Measurements from ENCODE around the gene PRRX1.

The PRRX1 gene

GRCh38 chr1:170664093-170664827 lies at the start of gene PRRX1:
TSS of gene PRRX1 (plus strand) at chr1:170664131. CDS start at chr1:170664219, 88 bp downstream.
- FAIRE-seq (no peak), DNase-seq (ENCODE audit: extremely low spot score, insufficient read length, low read depth) (no peak)

DNA sequence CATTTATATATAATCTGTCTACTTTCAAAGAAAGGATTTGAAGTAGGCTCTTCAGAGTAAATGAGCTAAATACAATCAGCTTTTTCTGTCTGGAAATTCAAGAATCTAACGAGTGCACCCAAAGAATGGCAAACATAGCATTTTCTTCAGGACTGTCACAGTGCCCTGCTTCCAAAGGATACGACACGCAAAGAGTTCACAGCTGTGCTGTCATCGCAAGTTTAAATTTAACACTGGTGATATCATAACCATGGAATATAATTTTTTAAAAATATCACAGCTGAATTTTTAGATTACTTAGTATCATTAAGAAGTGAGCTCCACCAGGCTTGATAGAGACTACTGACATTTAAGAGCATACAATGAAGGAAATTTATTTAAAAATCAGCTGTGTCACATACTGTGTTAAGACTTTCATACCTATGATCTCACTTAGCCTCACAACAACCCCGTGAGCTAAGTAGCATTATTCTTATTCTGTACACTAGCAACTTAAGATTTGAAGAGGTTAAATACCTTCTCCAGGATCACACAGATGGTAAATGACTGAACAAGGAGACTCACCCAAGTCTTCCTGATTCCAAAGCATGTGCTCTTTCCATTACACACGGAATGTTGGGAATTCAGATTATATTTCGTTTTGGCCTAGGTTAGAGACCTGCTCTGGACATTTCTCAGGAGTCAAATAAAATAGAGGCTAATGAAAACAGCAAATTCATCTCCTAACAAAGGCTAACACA lies 46.2 kb upstream of the PRRX1 start:
- DNase-seq (ENCODE audit: extremely low spot score, insufficient read length, low read depth) (no peak), FAIRE-seq (no peak)

- FAIRE-seq, result no peak
- no peak for DNase-seq (ENCODE audit: extremely low spot score, insufficient read length, low read depth)
Measured at GRCh38 chr1:170618421-170618820, 45.5 kb upstream of the PRRX1 start.

DNA sequence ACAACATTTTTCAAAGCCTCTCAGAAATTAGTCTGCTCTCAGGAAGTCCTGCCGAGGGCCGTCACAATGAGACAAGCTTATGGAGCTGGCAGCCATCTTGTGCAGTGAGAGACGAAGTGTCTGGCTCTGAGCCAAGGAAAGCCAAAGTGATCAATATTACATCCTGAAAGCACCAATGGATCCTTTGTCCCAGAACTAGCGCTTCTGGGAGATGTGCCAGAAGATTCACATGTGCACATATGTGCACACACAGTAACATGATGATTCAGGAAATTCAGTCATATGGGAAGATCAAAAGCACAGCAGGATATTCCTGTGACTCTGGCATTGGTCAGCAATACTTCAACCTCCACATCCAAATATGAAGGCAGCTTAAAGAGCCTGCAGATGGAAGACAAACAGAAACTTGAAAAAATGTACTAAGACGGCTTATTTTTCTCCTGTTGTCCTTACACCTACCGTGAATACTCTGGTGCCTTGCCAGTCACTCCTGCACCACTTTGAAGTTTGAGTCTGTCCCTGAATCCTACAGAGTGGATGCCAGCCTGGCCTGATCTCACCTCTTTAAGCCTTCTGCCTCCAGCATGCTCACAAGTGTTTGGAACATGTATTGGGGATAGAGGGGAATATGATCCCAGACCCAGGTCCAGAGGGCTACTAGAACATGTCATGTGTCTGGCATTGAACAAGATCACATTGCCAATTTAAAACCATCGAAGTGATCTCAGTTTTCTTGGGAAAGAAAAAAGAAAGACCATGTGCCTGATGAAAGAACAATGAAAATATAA lies 44.5 kb upstream of the PRRX1 start:
- DNase-seq (ENCODE audit: extremely low spot score, insufficient read length, low read depth) (no peak), FAIRE-seq (no peak)

DNA sequence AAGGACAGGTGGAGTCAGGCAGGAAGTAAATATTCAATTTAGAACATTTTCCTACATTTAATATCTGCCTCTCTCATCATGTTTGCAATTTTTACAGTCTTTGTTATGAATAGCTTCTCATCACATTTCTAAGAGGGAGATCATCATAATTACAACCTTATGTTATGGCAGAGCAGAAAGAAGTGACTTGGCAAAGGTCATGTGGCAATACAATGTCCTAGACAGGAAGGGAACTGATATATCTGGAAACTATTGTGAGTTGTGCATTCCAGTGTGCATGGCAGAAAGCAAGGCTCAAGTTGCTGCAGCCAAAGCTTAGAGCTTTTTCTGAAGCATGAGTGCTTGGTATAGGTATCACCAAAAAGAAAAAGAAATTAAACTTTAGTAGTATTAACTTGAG lies 43.8 kb upstream of the PRRX1 start:
- FAIRE-seq, result no peak
- no peak for DNase-seq (ENCODE audit: extremely low spot score, insufficient read length, low read depth)

DNA sequence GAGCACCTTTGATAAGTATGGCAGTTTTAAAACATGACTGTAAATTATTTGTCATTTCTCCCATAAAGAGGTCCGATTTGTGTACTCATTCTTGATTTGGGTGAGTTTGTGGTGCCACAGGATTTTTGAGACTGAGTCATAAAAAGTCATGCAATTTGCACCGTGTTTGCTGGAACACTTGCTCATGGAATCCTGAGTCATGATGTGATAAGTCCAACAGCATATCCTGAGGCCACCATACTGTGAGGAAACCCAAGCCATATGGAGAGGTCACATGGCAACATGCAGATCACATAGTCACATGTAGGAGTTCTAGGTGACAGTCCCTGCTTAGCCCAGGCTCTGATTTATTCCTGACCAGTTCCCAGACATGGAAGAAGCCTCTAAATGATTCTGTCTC lies 40.8 kb upstream of the PRRX1 start:
- no peak for DNase-seq (ENCODE audit: extremely low spot score, insufficient read length, low read depth)
- FAIRE-seq, result no peak

DNA sequence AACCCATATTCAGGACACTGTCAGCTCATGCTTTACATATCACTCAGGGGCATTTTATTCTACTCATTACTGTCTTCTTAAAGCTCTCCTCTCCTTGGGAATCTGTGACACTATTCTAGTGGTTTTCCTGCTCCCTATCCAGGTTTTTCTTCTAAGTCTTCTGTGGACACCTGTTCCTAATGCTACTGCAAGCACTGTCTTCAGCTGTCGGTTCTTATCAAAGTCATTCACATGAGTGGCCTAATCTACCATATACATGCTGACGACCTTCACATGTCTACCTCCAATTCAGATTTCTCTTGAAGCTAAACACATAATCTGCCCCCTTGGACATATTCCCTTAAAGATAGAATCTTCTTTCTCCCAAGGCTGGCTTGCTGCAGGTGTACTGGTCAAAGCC lies 39.8 kb upstream of the PRRX1 start:
- DNase-seq (ENCODE audit: extremely low spot score, insufficient read length, low read depth), result no peak
- FAIRE-seq, result no peak

GRCh38 chr1:170630977-170631376 lies 33.0 kb upstream of the PRRX1 start:
- FAIRE-seq, result no peak
- no peak for DNase-seq (ENCODE audit: extremely low spot score, insufficient read length, low read depth)

DNA sequence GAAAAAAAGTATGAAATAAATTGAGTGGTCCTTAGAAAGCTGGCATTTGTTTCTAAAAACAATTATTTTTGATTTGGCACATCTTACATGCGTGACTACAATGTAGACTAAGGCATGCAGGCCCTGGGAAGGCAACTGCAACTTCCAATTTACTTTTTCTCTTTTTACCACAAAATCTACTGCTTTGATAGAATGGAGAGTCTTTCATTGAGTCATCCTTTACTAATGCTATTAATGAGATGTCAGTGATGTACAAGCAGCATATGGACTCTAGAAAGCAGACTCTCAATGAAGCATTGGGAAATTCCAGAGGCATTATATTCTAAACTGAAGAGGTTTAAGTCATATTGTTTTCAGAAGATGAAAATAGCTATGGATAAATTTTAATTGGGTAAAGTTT lies 29.6 kb upstream of the PRRX1 start:
- DNase-seq (ENCODE audit: extremely low spot score, insufficient read length, low read depth) (no peak), FAIRE-seq (no peak)

DNA sequence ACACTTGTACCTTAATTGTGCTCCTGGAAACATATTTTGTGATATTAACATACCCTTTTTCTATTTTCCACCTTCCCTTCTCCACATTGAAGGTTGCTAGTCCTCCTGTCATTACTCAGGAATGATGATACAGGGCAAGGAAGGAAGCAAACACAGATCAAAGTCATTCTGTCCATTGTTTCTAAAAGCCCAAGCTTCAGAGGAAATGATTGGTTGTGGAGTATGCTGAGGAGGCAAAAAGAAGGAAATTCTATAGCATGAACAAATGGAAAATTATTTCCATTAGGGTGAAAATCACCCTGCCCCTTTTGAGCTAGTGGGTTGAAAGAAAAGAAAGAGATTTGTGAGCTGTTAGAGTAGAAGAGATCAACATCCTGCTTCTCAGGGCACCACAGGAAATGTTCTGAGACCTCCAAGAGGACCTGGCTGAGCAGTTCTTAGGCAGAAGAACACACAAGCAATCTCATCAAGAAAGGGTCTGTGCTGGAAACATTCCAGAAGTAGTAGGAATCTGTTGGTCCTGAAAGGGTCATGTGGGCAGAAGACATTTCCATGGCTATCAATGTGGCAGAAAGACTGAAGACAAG lies 29.0 kb upstream of the PRRX1 start:
- no peak for FAIRE-seq

GRCh38 chr1:170640581-170640980 lies 23.4 kb upstream of the PRRX1 start:
- no peak for FAIRE-seq
- no peak for DNase-seq (ENCODE audit: extremely low spot score, insufficient read length, low read depth)

More for the DNA sequence above, 29.0 kb upstream of the PRRX1 start:
- DNase-seq (ENCODE audit: extremely low spot score, insufficient read length, low read depth), result no peak

- DNase-seq (ENCODE audit: extremely low spot score, insufficient read length, low read depth) (no peak), FAIRE-seq (no peak)
Measured at GRCh38 chr1:170657275-170657853, 6.6 kb upstream of the PRRX1 start.

- FAIRE-seq, result no peak
Measured at GRCh38 chr1:170659399-170660035, 4.4 kb upstream of the PRRX1 start.

DNA sequence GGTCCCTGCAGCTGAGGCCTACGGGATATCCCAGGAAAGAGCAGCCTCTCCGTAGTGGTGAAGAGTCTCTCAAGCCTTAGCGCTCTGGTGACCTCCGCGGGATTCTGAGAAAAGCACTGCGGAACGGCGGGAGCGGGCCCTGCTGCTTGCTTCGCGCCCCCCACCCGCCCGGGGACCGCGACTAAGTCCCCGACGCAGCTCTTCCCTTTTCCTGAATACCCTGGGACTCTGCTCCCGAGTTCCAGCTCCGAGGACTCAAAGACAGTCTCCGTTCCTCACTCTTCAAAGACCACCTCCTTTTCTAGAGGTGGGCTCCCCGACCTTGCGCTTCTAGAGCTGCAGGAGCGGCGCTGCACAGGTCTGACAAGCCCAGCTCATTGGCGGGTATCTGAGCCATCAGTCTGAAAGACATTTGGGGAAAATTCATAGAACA lies 3.6 kb upstream of the PRRX1 start:
- no peak for DNase-seq (ENCODE audit: extremely low spot score, insufficient read length, low read depth)

More at GRCh38 chr1:170659399-170660035, 4.4 kb upstream of the PRRX1 start:
- no peak for DNase-seq (ENCODE audit: extremely low spot score, insufficient read length, low read depth)

GRCh38 chr1:170660871-170661645 lies 2.9 kb upstream of the PRRX1 start:
- DNase-seq (ENCODE audit: extremely low spot score, insufficient read length, low read depth) (no peak), FAIRE-seq (no peak)

More for the DNA sequence above, 3.6 kb upstream of the PRRX1 start:
- no peak for FAIRE-seq

DNA sequence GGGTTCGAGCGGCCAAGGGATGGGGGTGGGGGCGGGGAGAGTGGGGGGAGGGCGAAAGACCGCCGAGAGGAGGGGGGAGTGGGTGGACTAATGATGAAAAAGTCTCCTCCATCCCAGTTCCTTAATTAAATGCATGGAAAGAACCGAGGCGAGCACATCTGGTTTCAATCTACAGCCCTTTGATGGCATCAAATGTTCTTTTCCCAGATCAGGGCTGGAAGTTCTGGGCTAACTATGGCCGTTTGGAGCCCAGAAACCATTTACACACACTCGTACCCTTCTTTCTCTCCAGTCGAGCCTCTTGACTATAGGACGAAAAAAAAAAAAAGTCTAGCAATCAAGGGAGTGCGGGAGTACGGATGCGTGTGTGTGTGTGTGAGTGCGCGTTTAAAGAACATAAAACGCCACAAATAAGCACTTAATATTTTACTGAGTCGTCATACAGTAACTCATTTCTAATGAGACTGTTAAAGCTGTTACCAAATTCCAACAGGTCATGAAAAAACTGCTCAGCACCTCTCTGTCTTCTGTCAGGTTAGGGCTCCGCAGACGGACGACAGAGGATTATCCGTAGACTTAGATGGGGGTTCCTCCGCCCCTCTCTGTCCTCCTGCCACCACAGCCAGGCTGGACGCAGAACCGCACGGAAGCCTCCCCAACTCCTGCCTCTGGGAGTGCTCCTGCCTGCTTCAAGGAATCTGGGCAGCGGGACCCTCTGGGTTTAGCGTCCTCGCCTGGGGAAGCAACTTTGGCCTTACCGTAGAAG lies 2.1 kb upstream of the PRRX1 start:
- no peak for FAIRE-seq
- DNase-seq (ENCODE audit: extremely low spot score, insufficient read length, low read depth), result no peak

DNA sequence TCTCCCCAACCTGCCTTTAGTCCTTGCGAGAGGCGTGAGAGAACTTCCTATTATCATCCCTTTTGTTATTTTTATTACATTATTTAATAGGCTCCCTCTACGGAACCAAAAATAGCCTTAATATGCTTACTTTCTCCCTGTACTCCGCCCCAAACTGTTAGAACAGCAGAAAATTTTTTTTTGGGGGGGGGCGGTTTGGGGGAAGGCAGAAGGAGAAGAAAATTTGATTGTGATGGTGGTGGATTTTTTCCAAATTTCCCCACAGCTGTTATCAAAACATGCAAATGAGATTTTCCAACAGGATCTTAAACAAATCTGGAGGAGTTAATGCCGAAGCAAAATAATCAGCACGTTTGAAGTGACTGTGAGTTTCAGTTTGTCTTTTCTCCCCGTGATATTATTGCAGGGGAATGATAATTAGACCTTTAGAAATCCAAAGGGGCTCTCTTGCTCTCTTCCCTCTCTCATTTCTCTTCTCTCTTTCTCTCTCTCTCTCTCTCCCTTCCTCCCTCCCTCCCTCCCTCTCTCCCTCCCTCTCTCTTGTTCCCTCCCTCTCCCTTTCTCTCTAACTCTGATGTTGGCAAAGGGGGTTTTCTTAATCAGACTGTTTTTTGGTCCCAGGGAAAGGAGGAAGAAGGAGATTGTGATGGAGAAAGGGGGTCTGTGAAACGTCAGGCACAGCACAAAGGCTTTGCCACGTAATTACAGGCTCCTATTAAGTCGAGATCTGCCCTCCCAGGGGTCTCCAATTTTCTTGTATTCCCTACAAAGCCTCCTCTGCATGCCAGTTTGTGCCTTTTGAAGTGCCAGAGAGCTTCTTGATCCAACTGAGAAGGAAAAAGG lies 1.1 kb upstream of the PRRX1 start:
- FAIRE-seq (no peak), DNase-seq (ENCODE audit: extremely low spot score, insufficient read length, low read depth) (no peak)
